Kidney epithelial cell (primary cell): ENCODE data around the gene PKN1. TPM values are rescaled to one million over a fixed set of nuclear protein-coding genes. Genes with fewer than 3 reads are reported as not detected.

Experiments
- DNase-seq: peaks from one replicate; pipeline ENCODE4 v3.0.0-alpha.2; 2010; ENCODE audit warnings: low read depth
- H3K27me3 ChIP-seq: 2 replicates; pipeline ENCODE4 v1.6.0; 2011; ENCODE audit warnings: low read length; ENCODE audit not compliant: control insufficient read depth, insufficient read depth
- H3K36me3 ChIP-seq: 2 replicates; pipeline ENCODE4 v1.5.1; 2011; ENCODE audit warnings: low read length; ENCODE audit not compliant: control insufficient read depth, insufficient read depth
- H3K4me3 ChIP-seq: 2 replicates; pipeline ENCODE4 v1.5.1; 2011; ENCODE audit warnings: low read depth, mild to moderate bottlenecking, control low read depth, low read length
- CTCF ChIP-seq: IDR thresholded peaks from 2 replicates; pipeline ENCODE4 v1.5.1; 2011; ENCODE audit warnings: mild to moderate bottlenecking, moderate library complexity, low read length, control low read depth, inconsistent platforms; ENCODE audit not compliant: insufficient read depth, poor library complexity, severe bottlenecking
- total RNA-seq: library from RNA; depleted of rRNA; stranded (reverse); fragments of >200 nt; gene quantifications from 2 replicates; pipeline ENCODE4 v1.2.3, GENCODE V29; 2015

PKN1 gene
- total RNA-seq, 1 donor from 2014 or later = 230 TPM

DNA sequence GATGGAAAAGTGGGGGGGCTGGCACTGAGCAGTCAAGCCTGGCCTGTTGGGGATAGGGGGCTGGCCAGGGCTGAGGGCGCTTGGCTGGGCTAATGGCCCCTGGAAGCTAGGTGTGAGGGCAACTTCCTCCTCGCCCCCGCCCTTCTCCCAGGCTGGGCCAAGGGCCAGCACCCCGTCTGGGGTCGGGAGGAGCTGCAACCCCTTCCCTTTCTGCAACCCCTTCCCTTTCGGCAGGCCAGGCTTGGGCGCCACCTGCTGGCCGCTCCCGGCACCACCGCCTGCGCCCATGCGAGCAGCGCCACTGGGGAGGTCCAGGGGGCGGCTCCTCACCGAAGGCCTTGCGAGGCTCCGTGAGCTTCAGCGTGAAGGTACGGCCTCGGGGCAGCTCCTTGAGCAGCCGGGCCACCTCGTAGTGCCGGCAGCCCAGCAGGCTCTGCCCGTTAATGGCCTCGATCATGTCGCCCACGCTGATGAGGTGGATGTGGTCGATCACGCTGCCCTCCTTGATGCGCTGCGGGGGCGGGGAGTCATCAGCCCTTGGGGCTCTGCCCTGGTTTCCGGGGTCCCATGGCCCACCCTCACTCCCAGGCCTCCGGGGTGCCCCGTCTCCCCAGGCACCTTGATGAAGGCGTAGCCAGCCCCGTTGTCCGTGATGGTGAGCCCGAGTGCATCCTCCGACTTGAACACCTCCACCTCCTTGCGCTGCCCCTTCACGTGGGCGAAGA lies 47.0 kb downstream of the PKN1 start:
- no peak for DNase-seq
- peaks cover 4% of the 10 kb centered on the region for H3K36me3 ChIP-seq
- no peak overlapping the region for H3K4me3 ChIP-seq
- H3K27me3 ChIP-seq = no peaks in the 10 kb centered on the region
- peak; percentile 85 for TF ChIP-seq CTCF

- no peak for TF ChIP-seq CTCF
- DNase-seq = no peak
- Histone ChIP-seq H3K36me3 (peaks cover 4% of the 10 kb centered on the region), H3K27me3 (no peaks in the 10 kb centered on the region), H3K4me3 (no peak overlapping the region)
These were observed 47.6 kb downstream of the PKN1 start for GRCh38 chr19:14480700-14481079.

DNA sequence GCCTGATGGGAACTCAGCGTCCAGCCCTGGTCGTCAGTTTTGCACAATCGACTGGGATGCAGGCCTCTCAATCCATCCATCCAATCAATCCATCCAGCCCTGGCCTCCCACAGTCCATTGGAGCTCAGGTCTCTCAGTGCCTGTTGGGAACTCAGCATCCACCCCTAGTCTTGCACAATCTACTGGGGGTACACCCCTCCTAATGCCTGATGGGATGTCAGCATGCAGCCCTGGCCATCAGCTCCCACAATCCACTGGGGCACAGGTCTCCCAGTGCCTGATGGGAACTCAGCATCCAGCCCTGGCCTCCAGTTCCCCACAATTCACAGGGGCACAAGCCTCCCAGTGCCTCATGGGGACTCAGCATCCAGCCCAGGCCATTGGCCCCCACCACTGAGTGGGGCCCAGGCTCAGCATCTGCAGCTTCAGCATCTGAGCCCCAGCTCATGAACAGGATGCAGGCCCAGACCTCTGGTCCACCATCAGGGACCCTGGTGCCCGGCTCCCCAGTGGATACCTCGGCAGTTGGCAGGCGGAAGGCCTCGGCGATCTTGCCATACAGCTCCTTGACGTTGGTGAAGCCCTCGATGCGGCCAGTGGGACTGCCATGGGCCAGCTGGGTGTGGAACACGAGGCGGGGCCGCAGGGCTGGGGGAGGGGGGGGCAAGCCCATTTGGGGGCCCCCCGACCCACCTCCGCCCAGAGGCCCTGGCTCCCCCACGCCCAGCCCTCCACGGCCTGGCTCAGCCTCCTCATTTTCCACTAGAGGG lies 49.3 kb downstream of the PKN1 start:
- H3K27me3 ChIP-seq = no peaks in the 10 kb centered on the region
- H3K36me3 ChIP-seq = peaks cover 4% of the 10 kb centered on the region
- H3K4me3 ChIP-seq = no peak overlapping the region
- TF ChIP-seq CTCF = no peak
- no peak for DNase-seq

GRCh38 chr19:14487370-14488125 lies 54.4 kb downstream of the PKN1 start:
- Histone ChIP-seq H3K27me3 (no peaks in the 10 kb centered on the region), H3K4me3 (no peak overlapping the region), H3K36me3 (no peaks in the 10 kb centered on the region)
- no peak for TF ChIP-seq CTCF
- no peak for DNase-seq

DNA sequence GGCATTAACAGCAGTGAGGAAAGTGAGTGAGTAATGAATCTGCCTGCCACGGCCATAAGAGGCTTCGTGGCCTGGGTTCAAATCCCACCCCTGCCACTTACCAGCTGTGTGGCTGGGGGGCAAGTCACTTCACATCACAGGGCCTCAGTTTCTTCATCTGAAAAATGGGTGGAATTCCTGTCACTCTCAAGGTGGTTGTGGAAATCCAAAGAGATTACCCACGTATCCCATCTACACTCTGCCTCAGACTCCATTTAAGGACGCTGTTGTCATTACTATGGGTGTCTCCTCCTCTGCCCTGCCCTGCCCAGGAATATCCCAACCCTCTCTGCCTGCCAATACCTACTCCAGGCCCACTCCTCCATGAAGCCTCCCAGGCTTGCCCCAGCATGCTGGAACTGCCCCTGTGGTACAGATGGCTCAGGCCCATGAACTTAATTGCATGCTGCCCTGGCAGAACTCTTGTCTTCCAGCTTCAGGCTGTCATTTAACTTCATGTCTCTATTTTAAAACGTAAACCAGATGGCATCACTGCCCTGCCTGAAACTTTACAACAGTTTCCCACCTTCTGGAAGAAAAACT lies 59.7 kb downstream of the PKN1 start:
- TF ChIP-seq CTCF = no peak
- Histone ChIP-seq H3K36me3 (peaks cover 2% of the 10 kb centered on the region), H3K27me3 (no peaks in the 10 kb centered on the region), H3K4me3 (no peak overlapping the region)
- no peak for DNase-seq
